Measurements from ENCODE around the gene ALG14.
"Not testable (repeated sequence)": the region's sequence is repeated elsewhere in the genome, so short reads cannot be mapped to it uniquely, and the experiment has no call there.

ALG14 gene

GRCh38 chr1:95005584-95005983 lies 67.2 kb downstream of the ALG14 start:
- no peak for FAIRE-seq

GRCh38 chr1:95004013-95004412 lies 68.7 kb downstream of the ALG14 start:
- FAIRE-seq, result no peak

DNA sequence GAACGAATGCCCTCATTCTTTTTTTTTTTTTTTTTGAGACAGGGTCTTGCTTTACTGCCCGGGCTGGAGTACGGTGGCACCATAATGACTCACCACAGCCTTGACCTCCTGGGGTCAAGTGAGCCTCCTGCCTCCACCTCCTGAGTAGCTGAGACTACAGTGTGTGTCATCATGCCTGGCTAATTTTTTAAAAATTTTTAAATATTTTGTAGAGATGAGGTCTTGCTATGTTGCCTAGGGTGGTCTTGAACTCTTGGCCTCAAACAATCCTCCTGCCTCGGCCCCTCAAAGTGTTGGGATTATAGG lies 69.4 kb downstream of the ALG14 start:
- no peak for FAIRE-seq

GRCh38 chr1:95002540-95003432 lies 70.0 kb downstream of the ALG14 start:
- FAIRE-seq, result no peak

DNA sequence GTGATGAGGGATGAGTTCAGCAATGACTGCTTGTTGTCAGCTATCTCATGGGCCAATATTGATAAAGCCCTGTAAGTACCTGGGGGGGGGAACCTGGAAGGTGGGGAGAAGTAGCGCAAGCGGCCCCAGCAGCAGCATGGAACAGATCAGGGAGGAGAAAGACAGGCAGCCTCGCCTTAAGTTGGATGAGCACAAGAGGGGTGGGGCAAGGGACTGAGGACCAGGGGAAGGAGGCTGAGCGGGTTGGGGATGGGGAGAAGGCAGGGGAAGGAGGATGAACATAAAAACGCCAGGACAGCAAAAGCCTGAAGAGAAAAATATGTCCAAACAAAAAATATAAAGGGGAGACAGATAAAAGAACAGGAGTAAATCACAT lies 70.6 kb downstream of the ALG14 start:
- no peak for FAIRE-seq

- FAIRE-seq, result no peak
These were observed 73.2 kb downstream of the ALG14 start for GRCh38 chr1:94999456-95000131.

- FAIRE-seq, result no peak
These were observed 74.0 kb downstream of the ALG14 start for GRCh38 chr1:94998748-94999147.

DNA sequence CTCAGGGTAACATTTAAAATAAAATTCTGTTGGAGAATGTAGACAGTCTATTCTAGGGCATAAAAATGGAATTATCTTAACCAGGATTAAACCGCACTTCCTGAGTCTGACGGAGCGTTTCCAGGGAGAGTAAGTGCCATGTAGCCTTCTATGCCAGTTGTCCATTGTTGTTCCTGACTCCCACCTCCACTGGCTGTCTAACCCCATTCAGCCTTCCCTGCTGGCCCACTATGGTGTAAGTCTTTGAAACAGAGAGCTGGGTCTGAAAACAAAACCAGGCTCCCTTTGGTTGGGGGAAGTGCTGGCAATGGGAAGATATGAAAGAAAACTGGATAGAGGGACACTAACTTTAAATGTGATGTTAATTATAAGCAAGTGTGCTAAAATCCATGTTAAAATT lies 74.6 kb downstream of the ALG14 start:
- no peak for FAIRE-seq

- not testable (repeated sequence) for FAIRE-seq
These were observed 77.2 kb downstream of the ALG14 start for GRCh38 chr1:94995536-94995935.

- FAIRE-seq, result no peak
These were observed 77.9 kb downstream of the ALG14 start for GRCh38 chr1:94994805-94995204.

- FAIRE-seq, result no peak
These were observed 78.7 kb downstream of the ALG14 start for GRCh38 chr1:94993931-94994645.

DNA sequence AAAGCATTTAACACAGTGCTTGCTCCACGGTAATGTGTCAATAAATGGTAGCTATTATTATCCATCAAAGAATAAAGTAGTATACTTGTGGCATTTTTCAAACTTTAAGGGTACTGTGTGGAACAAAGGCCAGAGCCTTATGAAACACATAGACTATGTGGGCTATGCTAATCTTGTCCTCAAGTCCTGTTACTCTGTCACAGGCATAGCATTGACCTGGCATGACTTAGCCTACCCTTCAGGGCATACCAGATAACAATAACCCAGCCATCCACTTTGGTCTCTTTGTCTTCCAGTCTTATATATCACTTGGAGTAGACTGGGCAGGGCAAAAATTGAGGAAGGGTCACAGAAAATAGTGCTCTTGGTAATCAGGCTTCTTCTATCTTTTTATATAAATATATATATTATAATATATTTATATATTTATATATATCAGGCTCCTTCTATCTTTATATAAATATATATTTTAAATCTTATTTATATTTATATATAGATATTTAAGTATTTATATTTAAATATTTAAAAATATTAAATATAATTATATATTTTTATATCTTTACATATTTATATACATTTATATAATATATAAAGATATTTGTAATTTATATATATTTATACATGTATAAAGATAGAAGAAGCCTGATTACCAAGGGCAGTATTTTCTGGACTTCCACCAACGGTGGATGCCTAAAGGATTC lies 79.7 kb downstream of the ALG14 start:
- FAIRE-seq, result peak; percentile 96

- no peak for FAIRE-seq
These were observed 80.6 kb downstream of the ALG14 start for GRCh38 chr1:94992161-94992560.

DNA sequence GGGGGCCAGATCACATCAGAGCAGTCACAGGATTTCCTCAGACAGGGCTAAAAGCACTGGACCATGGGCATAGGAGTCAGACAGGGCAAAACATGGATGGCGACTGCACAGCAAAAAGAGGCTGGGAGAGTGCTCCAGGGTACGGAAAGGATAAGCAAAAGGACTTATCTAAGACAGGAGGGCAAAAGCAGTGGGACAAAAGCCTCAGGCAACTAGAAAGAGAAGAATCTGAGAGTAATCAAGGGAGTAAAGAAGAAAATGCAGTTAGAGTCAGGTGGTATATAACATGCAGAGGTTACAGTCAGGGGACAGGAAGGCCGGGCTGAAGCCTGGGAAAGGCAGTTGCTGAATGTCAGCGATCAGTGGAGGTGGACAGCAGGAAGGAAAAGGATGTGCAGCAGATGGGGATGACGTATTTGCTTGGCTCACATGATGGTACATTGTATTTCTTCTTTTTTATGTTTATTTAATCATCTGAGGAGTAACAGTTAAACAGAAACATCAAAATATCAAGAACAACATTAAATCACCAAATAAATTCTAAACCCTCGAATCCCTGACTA lies 82.8 kb downstream of the ALG14 start:
- no peak for FAIRE-seq

DNA sequence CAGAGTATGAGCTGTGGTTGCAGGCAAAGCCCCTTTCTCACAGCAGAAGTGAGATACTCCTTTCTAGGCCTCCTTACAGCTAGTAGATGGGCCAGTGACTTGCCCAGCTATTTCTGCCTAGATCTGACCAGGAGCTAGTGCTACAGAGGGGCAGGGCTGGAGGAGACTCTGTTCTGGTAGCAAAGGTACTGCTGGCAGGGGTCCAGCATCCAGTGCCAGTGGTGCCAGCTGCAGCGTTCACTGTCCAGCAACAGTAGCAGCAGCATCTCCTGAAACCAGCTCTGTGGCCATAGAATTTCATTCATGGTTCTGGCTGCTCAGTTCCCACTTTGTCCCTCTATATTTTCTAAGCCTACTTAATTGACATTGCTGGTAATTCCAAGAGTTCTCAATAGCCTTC lies 83.4 kb downstream of the ALG14 start:
- FAIRE-seq, result no peak

DNA sequence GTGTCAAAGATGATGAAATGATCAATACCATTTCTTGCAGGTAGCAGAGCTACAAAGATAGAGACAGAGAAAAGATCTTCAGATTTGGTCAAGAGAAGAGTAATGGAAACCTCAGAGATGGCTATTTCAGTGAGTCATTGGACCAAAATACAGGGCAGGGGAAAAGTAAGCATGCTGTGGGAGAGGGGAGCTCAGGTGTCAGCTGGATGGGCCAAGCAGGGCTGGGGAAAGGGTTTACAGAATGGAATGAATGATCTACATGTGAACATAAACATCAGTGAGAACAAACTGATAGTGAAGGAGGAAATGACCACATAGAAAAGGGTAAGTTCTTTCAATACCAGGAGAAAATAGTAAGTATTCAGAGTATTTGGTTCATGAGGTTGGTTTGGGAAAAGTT lies 84.4 kb downstream of the ALG14 start:
- FAIRE-seq, result no peak

DNA sequence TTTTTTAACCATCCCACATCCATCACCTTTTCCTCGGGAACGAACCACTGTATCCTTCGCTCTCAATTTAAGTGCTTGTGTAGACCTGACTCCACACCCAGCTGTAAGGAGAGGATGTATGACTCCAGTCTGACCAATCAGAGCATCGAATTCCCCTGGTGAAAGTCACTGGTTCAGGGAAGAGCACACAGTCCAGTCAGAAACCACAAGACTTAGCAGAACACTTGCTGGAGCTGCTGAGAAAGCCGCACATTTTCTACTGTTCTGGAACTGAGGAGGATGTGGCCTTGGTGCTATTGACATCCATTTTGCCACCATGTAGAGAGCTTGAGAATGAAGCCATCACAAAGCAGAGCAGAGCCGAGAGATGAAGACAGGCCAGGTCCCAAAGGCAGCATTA lies 86.0 kb downstream of the ALG14 start:
- FAIRE-seq, result no peak

DNA sequence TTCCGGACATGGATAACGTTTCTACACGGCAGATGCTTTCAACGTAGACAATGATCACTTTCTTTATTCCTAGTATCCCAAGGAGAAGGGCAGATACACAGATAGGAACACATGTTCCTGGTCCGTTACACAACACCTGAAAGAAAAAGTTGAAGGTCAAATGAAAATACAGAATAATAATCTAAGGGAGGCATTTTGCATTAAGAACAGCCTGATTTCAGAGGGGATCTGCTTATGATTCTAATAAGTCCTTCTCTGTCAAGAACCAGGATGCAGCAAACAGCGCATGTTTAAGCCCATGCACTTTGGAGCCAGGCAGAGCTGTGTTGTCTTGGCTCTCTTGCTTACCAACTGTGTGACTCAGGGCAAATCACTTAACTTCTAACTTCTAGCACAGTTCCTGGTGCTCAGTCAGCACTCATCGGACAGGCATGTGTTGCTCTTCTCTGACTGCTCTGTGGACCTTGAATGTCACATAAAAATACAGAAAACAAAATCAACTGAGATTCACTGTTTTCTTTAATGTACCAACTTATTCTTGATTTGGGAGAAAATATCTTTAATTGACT lies 89.5 kb downstream of the ALG14 start:
- no peak for FAIRE-seq

DNA sequence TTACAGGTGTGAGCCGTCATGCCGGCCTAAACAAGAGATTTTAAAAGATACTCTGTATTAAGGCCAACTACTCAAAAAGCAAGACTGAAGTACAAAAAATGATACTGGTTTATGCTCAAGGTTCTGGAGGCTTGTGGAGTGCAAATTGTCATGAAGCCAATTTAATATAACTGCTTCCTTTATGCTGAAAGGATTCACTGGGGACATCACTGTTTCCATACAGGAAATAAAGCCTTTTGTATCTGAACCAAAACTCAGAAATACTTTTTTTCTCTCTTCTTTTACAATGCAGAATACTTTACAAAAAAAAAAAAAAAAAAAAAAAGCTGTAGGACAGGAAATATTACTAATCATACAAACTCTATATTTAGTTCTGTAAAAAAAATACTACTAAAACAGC lies 90.4 kb downstream of the ALG14 start:
- FAIRE-seq, result no peak

DNA sequence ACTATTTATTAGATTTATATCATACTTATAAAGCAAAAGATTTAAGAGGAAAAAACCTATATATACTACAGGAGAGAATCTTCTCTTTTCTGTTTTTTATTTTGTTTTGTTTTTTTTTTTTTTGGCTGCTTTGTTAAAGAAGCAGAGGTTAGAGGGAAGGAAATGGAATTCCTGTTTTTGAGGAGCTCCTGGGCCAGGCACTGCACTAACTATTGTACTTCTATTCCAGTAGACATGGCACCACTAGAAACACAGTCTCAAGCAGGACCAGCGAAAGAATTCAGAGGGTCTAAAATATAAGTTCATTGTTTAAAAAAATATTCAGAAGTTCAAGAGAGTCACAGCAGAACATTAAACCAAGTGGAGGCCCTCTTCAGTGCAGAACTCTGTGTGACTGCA lies 91.2 kb downstream of the ALG14 start:
- no peak for FAIRE-seq

DNA sequence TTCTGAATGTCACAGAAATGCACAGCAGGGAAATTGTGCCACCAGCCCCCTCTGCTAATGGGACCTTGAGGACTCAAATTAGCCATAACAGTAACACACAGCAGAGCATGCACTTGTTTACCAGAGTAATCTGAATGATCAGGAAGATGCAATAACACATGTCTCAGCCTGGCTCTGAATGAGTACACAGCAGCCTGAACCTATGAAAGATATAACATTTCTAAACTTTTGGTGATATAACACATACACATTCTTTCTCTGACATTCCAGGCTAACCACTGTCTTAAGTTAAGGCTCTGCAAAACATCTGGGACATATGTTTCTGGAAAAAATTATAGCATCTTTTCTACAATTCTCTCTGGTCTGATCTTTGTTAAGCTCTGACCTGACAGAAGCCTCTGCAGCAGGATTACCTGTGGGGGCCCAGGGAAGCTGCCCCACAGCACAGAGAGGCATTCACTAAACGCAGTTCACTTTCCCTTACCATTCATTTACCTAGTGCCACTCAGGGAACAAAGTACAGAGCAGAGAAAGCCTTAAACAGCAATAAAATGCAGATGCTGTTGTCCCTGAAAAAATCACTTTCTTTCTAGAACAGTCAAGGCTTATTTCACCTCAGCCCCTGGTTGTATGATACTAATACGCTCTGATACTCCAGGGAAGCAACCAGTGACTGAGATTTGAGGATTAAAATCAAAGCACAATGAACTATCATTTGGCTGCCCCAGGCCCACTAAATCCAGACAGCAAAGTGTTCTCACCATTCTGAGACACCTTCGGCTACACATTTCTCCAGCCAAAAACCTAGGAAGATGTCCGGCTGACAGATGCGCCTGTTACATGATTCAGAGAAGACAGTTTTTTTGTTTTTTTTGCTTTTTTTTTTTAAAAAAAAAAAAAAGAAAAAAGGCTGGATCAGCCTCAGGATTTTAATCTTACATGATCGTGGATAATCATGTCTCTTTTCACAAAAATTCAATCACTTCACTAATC lies 91.9 kb downstream of the ALG14 start:
- no peak for FAIRE-seq
